NCI-H146 treated with DMSO at 0.1 percent for 48 hours (cell line): ENCODE measurements around the gene NDUFA13.

ENCODE experiments used
- DNase-seq: peaks from one replicate; lab custom pipeline; 2025; ENCODE audit not compliant: unreplicated experiment; lab: John Stamatoyannopoulos, UW

Gene NDUFA13

DNA sequence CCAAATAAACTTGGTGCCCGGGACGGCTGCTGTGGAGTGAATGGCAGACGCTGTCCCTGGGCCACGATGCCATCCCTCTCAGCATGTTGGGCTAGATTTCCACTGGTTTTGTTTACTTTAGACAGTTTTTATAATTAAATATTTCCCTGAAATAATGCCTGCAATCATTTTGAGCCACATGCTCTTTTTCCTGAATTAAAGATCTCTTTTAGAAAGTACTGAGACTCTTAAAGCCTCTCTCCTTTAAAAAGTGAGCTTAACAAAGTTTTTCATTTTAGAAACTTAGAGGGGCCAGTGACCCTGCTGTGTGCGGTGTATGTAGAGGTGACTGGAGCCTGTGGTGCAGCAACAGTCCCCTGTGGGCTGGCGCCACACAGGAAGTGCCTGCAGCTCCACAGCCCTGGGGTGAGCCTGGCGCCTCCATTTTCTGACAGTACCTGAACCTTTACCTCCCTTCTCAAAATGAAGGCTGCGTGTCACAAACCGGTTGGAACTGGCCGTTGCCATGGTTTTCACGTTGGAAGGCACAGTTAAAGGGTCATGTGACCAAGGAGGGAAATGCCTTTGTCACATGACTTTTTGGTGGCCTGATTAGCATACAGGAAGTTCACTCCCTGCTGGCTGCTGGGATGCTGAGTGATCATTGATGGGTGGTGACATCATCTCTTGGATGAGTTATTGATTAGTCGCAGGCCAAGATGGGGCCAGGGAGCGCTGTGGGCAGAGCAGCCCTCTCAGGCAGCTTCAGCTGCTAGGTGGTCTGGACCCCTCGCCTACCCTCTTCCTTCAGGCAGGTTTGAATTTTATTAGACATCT, 26.9 kb upstream of the NDUFA13 start:
- peak; percentile 93 for DNase-seq

DNA sequence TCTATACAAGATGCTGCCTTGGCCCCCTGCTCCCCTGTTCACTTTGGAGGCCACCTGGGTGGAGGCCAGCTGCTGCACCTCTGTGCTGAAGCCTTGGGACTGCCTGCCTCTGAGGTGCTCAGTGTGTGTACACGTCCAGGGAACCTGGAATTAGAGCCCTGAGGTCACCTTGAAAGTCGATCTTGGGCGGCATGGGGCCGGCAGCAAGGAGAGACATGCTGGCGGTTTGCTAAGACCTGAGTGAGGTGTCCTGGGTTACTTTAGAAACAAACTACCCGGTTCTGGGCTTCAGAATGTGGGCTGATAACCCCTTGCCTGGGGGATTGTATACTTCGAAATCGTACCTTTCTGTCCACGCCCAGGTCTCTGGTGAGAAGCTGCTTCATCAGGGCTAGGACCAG, 26.2 kb upstream of the NDUFA13 start:
- no peak for DNase-seq

DNA sequence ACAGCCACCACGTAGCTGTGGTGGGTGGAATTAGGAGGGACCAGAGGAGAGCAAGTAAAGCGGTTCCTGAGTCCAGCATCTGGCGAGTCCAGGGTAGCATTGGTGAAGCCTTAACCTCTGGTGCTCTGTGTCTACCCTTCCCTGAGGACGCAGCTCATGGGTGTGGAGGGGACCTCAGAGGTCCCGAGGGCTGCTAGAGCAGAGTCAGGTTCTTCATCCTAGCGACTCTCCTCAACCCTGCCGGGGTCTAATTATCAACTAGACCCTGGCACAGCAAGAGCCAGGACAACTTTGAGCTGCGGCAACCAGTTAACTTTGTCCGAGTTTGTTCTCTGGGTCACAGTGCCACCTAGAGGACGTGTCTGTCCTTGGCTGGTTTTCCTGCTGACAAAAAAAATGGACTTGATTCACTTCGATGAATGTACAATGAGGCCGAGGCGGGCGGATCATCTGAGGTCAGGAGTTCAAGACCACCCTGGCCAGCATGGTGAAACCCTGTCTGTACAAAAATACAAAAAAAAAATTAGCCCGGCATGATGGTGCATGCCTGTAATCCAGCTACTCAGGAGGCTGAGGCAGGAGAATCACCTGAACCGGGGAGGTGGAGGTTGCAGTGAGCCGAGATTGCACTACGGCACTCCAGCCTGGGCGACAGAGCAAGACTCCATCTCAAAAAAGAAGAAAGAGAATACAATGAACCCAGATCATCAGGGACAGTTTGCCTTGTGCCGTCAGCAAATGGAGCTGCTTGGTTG, 25.6 kb upstream of the NDUFA13 start:
- DNase-seq = peak; percentile 55

DNA sequence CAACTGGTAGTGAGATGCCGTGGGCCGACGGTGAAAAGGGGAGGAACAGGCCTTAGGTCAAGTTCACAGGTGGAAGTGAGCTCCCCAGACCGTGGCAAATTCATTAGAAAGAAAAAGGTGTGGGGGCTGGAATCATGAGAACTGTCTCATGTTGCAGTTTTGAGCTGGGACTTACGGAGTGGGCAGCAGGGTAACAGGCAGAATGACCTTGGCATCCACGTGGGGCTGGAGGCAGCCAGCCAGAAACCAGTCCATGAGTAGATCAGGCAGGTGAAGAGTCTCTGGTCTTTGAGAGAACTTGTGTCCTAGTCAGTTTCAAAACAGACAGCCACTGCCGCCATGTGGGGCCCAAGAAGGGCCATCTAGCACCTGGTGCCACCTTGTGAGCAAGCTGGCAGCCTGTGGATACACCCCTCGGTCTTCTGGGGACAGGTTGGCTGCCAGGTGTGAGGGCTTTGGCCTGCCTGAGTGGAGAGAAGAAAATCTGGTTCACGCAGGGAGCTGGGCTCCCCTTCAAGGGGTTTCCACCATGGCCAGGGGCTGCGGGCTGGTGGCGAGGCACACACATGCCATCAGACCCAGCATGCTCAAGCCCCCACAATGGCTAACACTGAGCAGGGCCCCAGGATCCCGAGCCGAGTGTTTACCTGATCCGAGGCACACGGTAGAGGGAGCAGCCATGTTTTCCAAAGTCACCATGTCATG, 24.6 kb upstream of the NDUFA13 start:
- DNase-seq = no peak

DNA sequence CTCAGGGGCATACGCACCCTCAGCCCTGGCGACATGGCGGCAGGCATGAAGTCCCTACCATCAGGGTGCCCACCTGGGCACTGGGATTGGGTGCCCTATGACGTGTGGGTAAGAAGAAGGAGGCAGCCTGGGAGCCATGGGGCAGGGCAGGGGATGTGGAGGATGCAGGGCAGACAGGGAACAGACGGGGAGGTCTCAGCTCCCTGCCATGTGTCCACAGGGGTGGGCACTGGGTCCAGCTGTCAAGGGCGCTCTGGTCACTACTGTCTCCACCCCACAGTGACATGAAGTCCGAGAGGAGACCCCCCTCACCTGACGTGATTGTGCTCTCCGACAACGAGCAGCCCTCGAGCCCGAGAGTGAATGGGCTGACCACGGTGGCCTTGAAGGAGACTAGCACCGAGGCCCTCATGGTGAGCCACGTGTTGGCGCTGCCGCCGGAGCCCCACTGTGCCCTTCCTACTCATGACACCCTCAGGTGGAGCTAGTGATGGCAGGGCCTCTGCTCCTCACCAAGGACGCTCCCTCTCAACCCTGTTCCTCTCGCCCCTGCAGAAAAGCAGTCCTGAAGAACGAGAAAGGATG, 23.9 kb upstream of the NDUFA13 start:
- DNase-seq = no peak

DNA sequence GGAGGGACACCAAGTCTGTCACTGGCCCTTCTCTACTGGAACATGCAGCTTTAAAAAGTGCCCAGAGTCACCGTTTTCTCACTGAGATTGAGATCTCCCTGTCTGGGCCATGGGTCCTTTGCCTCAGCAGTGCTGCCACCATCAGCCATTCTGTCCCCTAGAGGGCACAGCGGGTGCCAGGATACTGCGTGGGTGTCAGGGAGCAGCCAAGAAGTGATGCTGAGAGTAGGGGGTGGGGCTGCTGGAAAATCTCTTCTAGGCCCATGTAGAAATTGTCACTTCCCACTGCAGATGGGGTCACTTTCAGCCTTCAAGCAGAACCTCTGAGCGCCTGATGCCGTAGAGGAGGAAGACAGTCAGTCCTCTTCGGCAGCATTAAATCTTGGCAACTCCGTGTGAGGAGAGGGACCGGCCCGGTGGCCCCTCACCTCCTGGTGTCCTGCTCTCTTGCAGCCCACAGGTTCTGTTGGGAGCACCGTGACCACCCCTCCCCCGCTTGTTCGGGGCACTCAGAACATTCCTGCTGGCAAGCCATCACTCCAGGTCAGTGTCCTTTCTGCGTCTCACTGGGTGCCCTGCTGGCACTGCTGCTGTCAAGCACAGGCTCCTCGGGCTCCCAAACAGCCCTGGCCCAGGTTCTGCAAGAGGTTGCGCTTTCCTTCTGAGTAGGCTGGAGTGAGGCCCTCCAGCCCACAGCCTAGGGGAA, 22.0 kb upstream of the NDUFA13 start:
- no peak for DNase-seq

DNA sequence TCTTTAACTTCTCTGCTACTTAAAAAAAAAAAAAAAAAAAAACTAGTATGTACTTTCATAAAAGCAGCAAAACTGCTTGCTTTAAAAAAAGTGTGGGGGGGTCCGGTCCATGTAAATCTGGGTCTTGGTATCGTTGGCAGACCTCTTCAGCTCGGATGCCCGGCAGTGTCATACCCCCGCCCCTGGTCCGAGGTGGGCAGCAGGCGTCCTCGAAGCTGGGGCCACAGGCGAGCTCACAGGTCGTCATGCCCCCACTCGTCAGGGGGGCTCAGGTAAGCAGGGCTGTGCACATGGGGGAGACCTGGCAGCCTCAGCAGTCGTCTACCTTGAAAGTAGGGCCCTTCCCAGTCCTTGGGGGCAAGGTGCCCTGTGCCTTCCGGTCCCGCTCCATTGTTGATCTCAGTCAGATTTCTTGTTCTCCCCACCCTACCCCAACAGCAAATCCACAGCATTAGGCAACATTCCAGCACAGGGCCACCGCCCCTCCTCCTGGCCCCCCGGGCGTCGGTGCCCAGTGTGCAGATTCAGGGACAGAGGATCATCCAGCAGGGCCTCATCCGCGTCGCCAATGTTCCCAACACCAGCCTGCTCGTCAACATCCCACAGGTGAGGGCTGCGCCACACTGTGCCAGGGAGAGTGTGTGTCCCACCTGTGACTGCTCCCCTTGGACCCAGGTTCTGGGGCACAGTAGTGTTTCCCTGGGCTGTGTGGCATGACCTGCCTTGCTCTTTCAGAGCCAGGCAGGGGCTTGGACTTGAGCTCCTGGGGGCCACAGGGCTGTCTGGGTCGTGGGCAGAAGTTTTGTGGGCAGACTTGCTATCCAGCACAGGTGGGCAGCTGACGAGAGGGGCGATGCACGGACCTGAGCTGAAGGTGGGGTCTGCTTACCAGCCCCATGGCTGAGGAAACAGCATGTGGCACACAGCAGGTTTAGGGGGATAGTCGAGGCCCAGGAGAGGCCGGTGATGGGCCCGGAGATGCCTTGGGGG, 20.1 kb upstream of the NDUFA13 start:
- no peak for DNase-seq

DNA sequence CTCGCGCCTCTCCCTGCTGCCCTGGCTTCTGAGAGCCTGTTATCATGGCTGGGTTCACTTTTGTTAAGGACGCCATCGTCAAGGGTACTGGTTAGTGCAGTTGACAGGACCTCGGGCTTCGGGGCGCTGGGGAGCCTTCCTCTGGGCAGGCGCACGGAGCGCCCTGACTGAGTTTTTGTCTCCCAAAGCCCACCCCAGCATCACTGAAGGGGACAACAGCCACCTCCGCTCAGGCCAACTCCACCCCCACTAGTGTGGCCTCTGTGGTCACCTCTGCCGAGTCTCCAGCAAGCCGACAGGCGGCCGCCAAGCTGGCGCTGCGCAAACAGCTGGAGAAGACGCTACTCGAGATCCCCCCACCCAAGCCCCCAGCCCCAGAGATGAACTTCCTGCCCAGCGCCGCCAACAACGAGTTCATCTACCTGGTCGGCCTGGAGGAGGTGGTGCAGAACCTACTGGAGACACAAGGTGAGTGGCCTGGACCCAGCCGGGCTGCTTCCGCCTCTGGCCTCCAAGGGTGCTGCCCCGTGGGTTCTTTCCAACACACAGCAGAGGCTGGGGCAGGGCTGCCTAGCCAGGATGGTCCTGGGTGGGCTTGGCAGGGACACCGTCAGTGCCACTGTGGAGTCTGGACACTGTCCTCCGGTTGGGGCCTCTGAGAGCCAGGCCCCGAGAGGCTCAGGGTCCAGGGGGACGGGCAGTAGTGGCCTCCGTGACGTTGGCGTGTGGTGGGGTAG, 17.6 kb upstream of the NDUFA13 start:
- DNase-seq = no peak

DNA sequence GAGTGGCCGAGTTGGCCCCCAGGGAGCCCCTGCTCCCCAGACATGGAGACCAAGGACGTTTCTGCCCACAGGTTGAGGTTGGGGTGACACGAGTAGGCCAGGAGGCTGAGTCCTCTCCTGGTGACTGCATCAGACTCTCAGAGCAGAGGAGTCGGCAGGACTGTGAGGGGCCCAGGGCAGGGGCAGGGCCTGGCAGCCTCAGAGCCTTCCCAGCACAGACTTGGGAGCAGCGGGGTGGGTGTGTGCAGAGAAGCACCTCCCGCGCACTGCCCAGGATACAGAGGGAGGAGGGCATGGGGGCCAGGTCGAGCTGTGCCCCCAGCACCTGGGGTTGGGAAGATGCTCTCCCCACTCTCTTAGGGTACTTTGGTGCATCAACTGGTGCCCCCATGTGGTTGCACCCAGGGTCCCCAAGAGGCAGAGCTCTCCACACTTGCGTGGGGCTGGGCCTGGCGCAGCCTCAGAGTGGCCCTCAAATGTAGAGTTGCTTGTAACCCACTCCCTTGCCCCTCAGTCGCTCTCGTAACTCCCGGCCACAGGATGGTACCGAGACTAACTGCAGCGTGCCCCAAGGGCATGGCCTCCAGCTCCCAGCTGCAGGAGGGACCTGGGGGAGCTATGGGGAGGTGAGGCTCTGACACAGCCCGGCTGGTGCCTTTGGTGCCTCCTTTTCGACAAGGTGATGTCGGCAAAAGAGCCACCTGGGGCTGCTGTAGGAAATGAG, 16.6 kb upstream of the NDUFA13 start:
- DNase-seq = no peak

DNA sequence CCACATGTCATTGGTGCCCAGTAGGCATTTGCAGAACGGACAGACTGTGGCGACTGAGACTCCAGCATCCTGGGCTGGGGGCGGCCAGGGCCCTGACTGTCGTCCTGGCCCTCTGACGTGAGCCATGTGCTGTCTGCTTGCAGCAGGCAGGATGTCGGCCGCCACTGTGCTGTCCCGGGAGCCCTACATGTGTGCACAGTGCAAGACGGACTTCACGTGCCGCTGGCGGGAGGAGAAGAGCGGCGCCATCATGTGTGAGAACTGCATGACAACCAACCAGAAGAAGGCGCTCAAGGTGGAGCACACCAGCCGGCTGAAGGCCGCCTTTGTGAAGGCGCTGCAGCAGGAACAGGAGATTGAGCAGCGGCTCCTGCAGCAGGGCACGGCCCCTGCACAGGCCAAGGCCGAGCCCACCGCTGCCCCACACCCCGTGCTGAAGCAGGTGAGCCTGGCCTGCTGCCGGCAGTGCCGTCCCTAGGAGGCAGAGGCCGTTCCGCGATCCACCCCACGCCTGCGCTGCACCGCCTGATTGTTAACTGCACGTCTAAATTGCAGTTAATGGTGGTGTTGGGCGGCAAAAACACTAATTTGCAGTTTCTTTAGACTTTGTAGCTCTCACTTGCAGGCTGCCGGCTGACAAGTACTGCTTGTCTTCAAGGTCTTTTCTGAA, 14.9 kb upstream of the NDUFA13 start:
- DNase-seq = no peak

DNA sequence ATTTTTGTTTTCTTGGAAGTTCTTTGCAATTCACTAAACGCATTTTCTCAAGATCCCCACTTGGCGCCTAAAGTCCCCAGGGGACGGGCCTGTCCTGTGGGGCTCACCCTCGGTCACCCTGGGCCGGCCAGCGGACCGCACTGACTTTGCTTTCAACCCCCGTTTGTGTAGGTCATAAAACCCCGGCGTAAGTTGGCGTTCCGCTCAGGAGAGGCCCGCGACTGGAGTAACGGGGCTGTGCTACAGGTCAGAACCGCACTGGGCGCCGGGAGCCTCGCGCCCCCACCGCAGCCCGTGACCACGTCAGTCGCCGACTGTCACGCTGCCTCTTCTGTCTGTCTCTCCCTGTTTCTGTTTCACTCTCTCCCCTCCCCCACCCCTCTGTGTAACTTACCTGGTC, 14.2 kb upstream of the NDUFA13 start:
- DNase-seq = no peak

DNA sequence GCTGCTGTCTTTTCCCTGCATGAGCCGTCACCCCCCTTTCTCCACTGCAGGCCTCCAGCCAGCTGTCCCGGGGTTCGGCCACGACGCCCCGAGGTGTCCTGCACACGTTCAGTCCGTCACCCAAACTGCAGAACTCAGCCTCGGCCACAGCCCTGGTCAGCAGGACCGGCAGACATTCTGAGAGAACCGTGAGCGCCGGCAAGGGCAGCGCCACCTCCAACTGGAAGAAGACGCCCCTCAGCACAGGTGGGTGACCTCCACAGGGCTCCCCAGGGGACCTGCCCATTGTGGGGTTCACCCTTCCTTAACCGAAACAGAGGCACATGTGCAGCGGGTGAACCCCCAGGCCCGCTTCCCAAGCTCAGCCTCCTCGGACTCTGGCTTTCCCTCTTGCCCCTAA, 13.7 kb upstream of the NDUFA13 start:
- no peak for DNase-seq

DNA sequence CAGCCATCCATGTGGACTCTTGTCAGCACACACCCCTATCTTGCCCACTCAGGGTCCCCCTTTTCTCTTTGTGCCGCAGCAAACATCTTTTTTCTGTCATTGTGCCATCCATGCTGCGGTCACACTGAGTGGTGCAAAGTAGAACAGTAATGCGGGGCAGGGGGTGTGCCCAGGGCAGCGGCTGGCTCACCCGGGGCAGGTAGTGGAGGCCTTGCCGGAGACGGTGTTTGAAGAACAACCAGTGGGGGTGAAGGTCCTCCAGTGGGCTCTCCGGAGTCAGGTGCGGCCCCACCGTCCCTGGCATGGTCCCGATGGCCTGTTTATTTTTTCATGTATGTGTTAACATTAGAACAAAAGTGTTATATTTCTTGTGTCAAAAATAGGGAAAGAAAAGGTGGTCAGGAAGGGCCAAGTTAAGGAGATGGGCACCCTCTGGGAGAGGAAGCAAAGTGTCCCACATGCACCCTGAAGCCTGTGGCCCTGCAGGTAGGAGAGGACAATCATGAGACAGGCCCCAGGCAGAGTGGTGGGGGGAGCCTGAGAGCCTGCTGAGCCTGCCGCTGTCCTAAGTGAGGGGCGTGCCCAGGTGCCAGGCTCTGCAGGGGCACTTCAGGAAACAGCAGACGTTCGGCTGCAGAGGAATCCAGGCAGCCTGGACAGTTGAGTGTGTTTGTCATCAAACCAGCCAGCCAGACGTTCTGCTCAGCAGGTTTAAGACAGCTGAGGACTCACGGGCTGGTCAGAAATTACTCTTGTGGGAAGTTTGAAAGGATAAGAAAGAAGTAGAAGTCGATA, 13.0 kb upstream of the NDUFA13 start:
- DNase-seq = no peak

DNA sequence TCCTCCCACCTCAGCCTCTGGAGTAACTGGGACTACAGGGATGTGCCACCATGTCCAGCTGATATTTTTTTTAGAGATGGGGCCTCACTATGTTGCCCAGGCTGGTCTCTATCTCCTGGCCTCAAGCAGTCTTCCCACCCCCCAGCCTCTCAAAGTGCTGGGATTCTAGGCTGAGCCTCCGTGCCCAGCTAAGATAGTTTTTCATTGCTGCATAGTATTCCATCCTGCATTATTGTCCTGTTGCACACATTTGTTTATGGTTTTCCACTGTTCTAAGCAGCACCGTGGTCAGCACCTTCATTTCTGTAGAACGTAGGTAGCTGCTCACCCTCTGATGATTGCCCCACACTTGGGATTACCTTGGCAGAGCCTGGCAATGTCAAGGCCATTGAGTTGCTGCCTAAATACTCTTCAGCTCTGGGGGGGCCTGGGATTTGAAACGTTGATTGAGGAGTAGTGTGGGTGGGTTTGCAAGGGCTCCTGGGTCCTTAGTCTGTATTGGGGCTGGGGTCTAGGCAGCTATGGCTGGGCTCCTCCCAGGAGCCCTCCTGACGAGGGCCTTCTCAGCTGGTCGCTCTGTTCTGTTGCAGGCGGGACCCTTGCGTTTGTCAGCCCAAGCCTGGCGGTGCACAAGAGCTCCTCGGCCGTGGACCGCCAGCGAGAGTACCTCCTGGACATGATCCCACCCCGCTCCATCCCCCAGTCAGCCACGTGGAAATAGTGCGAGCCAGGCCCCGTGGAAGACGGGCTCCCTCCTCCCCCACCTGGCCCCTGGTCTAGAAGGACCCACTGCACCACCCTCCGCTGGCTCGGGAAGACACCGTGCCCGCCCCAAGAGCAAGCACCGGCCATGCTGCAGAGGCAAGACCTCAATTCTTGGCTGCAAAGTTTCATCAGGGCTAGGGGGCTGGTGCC, 11.0 kb upstream of the NDUFA13 start:
- no peak for DNase-seq

DNA sequence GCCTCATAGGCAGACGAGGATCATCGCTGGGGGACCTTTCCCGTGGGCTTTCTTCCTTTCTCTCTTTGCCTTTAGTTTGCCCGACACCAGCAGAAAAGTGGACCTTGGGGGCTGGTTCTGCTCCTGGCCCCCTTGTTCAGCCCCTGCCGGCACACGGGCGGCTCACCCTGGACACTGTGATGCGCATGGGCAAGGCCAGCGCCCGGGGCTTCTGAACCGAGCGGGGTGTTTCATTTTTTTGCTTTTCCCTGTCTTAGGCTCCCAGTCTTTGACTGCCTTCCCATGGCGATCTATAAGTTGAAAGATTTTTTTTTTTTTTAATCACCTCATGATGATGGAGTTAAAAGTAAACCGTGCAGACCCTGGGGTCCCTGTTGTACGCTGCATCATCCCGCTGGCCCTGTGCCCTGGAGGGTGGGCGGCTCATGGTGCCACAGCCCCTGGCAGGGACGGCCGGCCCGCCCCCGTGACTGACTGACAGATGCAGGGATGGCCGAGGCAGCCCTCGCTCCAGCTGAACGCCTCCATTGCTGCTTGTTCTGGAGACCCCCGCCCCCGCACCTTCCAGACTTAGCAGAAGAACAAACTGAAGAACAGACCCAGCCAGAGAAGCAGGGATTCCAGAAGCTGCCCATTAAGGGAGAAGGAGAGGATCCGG, 10.2 kb upstream of the NDUFA13 start:
- no peak for DNase-seq
